NCI-H345 (cell line): Measurements from ENCODE around the gene ETNK2.
A peak's percentile ranks its signal among the peaks of the same experiment; 100 is the strongest.
"Not testable (repeated sequence)": the region's sequence is repeated elsewhere in the genome, so short reads cannot be mapped to it uniquely, and the experiment has no call there.

Experiments
- DNase-seq: peaks from one replicate; lab custom pipeline; 2025; lab: John Stamatoyannopoulos, UW

Gene ETNK2

DNA sequence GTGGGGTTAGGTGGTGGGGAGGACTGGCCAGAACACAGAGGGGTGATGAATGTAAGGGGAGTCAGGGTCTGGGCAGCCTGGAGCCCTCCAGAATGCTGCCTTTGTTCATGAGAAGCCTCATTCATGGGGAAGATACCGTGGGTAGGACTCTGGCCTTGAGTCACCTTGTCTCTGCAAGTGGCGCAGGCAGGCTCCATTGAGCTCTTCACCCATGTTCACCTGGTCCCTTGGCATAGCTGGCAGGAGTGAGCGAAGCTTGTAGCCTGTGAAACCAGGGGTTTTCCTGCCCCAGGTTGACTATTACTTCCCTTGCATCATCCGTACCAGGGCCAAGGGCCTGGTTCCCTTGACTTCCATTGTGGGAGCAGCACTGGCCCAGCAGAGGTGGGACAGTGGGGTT, 53.2 kb downstream of the ETNK2 start:
- no peak for DNase-seq

DNA sequence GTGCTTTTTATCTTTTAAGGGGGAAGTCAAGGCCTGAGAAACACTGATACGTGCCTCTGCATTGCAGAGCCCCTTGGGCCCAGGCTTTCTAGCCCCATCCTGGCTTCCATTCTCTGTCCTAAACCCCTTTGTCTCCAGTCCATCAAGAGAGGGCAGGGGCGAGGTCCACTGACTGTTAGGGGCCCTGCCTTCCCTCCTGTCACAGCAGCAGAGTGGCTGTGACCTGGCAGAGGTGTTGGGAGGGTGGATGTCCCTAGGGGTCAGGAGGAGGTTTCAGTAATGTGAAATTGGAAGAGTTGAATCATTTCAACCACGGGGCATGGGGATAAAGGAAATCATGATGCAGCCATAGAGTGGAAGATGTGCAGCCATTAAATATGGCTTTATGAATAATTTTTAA, 54.9 kb downstream of the ETNK2 start:
- DNase-seq: no peak

DNA sequence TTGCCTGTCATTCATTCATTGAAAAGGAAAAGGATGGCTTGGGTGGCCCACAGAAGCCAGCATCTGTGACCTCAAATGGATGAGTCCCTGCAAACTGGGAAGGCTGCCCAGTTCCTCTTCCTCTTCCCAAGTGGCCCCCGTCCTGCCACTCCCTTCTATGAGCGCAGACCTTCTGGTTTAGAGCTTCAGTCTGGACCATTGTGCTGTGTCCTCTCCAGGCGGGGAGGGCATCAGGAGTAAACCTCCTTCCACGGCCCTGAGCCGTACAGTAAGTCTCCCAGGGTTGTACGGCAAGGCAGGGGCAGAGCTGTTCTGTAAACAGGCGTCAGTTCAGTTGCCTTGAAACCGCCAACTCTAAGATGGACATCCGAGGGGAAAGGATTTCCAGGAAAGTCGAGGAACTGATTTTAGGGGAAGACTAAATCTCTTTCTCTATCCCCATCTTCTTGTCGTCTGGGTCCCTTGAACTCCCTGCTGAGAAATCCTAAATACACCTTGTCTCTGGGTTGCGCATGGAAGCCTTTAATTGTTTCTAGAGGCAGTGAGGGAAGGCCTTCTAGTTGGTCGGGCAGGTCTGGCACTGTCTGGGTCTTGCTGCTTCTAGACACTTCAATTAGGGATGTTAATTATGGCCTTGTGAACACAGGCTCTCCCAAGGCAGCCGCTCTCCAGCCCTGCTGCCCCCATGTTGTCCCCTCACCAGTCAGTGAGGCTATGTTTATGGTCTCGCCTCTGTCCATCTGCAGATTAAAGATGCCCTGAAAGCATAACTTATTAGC, 56.8 kb downstream of the ETNK2 start:
- DNase-seq: no peak

DNA sequence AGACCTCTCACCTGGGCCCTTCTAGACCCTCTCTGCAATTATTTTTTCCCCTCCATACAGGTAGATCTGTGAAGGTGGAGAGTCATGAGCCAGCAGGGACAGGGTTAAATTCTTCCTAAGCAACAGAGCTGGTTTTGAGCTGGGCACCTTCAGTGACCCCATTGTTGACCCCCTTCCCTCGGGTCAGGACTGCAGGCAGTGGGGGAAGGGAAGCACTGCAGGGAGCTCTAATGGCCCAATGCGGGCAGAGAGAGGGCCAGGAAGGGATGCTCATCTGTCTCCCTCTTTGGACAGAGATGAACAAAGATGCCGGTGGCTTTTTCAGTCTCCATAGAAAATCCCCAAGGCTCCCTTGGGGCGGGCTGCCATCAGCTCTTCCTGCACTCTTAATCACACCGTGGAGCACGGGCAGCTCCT, 57.5 kb downstream of the ETNK2 start:
- DNase-seq: no peak

DNA sequence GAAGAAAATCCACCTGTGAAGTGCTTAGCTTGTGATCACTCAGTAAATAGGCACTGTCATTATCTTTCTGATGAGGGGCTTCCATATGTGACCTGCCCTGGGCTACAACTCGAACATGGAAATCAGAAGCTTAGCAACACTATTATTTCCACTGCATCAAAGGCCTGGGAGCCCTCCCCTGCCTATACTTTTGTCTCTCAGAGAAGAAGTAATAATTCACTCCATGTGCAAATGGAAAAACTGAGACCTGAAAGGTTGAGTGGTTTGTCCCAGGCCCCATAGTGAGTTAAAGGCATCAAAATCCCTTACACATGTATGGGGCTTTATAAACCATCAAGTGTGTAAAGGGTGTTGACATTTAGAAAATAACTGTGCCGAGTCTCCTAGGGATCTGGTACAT, 58.1 kb downstream of the ETNK2 start:
- no peak for DNase-seq

DNA sequence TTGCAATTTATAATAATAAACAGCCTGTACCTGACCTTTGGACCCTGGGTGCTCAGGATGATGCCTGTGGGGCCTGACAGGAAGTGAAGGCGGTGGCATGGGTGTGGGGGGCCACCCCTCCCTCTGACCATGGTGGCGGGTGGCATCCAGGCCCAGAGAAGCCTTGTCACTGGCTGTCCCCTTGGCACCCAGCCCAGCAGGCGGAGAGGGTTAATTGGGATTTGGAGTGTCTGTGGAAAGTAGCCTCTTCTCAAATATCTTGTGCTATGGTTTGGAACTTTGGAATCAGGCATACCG, 58.5 kb downstream of the ETNK2 start:
- DNase-seq: no peak

DNA sequence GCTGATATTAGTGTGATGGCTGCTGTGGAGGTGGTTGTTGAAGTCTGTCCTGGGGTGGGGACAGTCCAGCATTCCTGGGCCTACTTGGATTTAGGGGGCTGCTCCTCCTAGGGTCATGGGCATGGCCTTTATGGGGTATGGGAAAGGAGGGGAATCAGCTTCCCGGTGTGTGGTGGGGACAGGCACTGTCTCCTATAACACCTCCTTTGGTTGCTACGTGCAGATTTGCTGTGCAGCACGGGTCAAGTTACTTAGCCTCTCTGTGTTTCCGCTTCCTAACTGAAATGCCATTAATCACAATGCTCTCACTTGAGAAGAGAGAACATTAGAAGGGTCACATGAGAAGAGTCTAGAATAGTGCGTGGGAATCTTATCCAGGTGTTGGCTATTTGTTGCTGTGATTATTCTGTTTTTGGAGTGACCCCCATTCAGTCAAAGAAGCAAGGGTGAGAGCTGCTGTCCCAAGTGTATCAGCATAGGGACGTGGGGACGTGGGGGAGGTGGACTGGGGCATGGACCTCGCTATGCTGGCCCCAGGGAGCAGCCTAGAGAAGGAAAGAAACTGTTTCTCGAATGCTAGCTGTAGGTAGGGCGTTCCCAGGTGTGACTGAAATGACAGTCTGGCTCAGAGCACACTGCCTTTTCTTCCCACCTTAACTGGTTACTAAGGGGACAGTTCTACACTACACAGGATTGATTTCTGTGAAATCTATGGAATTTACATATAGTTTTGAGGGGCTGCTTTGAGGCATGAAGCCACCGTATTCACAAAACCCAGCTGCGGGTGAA, 59.0 kb downstream of the ETNK2 start:
- no peak for DNase-seq

DNA sequence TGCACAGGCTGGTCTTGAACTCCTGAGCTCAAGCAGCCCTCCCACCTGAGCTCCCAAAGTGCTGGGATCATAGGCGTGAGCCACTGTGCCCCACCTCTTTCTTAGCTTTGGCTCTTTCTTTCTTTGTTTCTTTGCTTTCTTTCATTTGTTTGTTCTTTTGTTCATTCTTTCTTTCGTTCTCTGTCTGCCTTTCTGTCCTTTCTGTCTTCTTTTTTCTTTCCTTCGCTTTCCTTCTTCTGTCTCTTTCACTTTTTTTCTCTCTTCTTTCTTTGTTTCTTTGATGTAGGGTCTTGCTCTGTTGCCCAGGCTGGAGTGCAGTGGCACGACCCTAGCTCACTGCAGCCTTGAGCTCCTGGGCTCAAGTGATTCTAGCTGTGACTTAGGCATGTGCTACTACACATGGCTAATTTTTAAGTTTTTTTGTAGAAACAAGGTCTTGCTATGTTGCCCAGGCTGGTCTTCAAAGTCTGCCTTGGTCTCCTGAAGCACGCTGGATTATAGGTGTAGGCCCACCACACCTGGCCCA, 60.0 kb downstream of the ETNK2 start:
- no peak for DNase-seq

DNA sequence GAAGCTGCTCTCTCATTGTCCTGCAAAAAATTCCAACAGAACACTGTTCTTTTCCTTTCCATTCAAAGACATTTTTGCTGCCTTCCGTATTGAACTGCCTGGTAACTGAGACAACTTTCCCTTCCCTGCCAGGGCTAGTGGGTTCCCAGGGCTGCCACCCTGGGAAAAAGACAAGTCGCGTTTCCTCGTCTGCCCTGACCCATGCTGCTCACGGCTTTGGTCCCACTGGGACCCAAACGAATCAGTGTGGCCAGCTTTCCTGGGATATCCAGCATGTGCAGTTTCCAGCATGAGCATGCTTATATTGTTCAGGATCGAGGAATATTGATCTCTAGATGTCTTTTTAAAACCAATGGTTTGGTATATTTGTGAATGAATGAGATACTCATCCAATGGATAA, 60.8 kb downstream of the ETNK2 start:
- no peak for DNase-seq

DNA sequence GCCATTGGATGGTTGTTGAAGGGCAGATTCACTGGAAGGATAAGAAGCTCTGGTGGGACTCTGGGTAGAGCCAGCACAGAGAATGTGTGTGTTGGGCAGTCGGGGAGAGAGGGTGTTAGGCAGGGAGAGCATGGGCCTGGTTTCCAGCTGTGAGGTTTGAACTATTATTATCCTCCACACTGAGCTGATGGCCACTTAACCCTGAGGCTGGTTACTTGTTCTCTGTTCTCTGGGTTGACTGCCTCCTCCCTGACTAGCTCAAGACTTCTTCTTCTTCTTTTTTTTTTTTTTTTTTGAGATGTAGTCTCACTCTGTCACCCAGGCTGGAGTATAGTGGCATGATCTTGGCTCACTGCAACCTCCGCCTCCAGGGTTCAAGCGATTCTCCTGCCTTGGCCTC, 61.7 kb downstream of the ETNK2 start:
- DNase-seq: not testable (repeated sequence)

DNA sequence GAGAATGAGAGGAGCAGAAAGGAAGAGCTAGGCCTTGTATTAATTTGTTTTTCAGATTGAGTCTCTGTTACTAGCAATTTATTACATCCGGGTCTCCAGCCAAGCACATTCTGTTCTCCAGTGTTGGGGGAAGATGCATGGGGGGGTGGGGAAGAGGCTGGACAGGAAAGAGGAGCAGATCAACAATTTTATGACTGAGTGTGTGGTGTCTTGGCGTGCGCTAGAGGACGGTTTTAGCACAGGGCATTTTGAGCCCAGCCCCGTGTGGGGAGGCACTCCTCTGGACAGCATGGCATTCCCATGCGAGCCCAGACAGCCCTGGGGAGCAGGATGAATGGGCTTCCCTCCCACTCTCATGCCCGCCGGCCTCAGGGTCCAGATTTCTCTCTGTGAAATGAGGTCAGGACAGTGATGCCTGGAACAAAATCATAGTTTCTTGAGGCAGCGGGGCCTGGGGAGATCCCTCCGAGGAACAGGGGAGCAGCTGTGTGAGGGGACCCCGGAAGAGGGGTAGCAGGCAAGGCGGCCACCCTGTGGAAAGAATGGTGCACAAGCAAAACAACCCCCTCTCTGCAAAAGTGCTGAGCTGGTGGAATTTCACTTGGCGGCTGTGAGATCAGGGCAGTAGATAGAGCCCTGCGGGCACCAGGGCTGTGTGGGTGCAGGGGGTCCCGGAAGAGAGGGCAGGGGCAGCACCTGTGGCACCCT, 62.6 kb downstream of the ETNK2 start:
- DNase-seq: no peak

DNA sequence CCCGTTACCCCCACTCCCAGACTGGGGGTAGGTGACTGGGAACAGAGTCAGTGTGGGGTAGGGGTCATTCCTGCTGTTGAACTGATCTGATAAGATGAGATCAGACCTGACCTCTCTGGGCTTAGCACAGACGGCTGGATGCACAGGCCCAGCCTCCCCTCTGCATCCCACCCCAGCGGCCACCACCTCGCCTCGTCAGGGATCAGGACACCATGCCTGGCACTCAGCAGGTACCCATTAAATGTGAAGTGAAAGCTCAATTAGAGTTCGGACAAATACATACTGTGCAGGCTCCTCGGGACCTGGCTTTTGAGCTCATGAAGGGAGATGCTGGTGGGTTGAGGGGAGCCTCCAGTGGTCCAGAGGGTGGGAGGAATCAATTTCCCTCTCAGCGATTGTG, 63.2 kb downstream of the ETNK2 start:
- DNase-seq: no peak

DNA sequence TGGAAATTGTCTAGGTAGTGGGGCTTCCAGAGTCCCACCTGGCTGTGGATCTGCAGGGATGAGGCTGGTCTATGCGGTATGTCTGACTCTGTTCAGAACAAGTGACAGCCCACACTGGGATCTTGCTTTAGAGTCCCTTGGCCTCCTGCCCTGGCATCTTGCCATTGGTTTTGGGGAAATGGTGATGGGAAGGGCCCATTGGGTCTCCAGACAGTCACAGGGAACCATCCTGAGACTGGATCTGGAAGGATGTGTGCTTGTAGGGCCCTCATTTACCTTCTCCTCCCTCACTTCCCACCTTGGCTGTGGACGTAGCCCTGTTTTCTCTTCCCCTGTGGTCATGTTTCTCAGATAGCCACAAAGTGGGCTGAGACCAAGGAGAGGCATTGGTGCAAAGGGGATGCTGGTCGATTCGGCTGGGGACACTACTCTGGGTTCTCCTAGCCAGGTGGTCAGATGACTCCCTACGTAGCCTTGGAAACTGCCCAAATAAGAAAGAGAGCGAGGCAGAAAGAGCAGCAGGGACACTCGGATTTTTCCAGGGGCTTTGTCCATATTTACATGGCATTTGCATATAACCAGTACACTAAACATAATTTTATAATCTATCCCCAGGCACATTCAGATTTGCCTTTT, 63.8 kb downstream of the ETNK2 start:
- no peak for DNase-seq

DNA sequence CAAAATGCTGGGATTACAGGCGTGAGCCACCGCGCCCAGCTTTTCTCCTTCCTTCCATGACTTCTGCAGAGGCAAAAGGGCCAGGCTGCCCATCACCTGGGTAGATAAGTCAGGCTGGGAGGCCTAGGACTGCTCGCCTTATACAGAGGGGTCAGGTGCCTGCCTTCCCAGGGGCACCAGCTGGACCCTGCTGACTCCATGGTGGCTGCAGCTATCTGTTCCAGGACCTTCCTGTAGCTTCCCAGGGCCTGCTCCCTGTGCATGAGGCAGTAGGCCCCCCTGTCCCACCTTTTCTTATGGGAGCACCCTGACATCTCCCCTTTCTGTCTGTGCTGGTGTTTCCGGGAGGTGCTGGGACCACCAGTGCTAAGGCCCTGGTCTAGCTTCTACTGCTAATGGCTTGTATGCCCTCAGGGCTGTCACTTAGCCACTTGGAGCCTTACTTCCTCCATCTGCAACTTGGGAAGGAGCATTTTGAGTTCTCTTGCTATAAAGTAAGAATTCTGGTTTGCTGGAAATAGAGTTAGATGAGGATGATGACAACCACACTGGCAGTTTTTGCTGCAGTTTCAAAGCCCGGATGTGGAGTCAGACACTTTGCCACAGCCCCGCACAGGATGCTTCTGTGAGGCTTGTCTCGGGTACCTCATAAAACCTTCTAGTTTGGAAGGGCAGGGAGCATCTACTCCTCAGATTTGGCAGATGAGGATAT, 64.5 kb downstream of the ETNK2 start:
- DNase-seq: no peak

DNA sequence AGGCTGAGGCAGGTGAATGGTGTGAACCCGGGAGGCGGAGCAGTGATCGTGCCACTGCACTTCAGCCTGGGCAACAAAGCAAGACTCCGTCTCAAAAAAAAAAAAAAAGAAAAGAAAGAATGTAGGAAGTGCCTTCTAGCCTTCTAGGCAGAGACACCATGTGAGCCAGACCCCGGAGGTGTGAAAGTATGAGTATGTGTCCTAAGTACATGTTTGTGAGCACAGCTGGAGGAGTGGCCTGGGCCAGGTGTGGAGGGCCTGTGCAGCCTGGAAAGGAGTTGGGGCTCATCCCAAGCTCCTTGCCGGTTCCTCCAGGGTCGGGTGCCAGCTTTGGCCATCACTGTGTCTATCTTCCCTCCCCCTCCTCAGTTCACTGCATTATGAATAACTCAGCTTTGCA, 66.0 kb downstream of the ETNK2 start:
- no peak for DNase-seq

DNA sequence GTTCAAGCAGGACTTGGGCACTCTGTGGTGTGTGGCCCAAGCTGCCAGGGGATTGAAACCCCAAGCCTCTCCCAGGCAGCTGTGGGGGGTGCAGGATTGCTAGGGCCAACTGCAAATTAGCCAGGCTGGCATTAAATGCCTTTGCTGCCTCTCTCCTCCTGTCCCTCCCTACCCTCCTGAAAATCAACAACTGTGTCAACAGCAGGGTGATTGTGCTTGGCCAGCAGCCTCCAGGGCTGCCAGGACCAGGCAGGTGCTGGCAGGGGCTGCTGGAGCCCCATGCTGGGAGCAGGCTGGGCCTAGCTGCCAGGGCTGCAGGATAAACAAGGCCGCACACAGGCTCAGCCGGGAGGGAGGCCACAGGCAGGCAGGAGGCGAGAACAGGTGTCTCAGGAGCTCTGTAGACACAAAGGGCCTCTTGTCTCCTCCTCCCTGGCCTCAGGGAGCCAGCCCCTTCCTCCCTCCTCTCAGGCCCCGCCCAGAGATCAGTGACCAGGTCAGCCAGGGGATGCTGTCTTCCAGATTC, 67.5 kb downstream of the ETNK2 start:
- DNase-seq: peak; percentile 98

DNA sequence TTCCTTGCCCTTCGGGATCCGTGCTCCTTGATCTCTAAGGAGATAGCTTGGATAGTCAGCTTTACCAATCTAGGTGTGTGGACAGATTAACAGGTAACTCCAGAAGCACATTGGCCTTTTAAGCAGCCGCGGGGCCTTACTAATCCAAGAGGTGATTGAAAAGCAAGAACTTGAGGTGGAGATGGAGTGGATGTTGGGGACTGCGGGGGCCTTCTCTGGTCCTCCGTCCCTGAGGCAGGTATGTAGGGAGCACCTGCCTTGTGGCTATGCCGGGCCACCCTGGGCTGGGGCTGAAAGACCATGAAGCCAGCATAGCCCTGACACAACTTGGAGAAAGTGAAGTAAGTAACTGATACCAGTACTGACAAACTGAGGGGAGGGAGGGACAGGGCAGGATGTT, 68.4 kb downstream of the ETNK2 start:
- DNase-seq: no peak

DNA sequence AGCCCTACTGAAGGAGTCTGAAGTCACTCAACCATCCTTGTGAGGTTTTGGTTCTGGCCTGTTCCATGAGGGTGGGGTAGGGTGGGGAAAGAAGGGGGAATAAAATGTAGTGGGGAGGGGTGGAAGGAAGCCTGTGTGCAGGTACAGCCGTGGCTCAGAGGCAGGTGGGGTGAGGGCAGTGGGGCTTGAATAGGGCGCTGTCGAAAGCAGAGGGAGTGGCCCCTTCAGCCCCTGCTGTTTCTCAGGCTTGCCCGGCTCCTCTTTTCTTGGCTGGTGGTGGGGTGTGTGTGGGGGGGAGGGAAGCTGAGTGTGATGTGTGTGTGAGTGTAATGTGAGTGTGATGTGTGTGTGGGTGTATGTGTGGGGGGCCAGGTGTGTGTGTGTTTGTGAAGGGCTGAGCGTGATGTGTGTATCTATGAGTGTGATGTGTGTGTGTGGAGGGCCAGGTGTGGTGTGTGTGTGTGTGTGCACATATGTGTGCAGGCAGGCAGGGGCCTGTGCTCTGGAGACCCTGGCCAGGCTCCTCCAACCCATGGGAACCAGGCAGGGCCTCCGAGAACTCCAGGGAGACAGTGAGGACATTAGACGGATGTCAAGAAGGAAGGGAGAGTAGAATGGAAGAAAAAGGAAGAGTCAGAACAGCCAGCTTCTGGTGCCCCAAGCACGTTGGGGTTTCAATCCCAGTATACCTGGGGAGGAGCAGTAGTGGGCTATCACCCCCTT, 69.9 kb downstream of the ETNK2 start:
- no peak for DNase-seq

DNA sequence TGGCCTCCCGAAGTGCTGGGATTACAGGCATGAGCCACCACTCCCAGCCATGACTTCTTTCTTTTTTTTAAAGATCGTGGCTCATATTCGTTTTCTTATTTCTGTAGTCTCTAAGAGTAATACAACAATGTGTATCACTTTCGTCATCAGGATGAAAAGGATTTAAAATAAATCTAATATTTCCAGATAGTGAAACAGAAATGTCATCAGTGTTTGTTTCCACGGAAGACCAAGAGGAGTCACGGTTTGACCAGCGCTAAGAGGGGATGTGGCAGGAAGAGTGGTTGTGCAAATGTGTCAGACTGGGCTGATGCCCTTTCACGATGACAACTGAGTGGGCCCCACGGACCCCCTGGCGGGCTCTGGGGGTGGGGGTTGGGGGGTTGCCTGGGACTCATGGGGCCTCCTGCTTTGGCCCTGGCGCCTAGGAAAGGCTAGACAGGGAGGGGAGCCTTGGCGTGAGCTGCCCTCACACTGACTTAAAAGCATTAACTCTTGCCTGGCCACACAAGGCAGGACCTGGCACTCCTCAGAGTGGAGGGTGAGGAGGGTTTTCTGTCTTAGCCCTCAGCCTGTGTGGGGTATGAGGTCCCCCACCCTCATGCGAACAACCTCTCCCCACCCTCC, 70.6 kb downstream of the ETNK2 start:
- no peak for DNase-seq
